Activated T-cell treated with anti-CD3 and anti-CD28 coated beads for 24 hours (primary cell): ENCODE measurements around the gene PDHB.
"Not testable (repeated sequence)": the region's sequence is repeated elsewhere in the genome, so short reads cannot be mapped to it uniquely, and the experiment has no call there.

Experiments
- DNase-seq: peaks from one replicate; pipeline ENCODE4 v3.0.0-alpha.2; 2020; ENCODE audit warnings: low read depth

Gene PDHB

DNA sequence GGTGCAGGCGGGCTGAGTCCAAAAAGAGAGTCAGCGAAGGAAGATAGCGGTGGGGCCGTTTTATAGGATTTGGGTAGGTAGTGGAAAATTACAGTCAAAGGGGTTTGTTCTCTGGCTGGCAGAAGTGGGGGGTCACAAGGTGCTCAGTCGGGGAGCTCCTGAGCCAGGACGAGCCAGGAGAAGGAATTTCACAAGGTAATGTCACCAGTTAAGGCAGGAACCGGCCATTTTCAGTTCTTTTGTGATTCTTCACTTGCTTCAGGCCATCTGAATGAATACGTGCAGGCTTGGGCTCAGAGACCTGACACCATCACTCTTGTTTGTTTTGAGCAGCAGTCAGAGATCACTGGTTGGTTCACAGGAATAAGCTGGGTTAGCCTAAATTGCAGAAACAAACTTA lies 3.6 kb upstream of the PDHB start:
- not testable (repeated sequence) for DNase-seq

- no peak for DNase-seq
Observed at GRCh38 chr3:58434990-58435389, 1.4 kb upstream of the PDHB start.

DNA sequence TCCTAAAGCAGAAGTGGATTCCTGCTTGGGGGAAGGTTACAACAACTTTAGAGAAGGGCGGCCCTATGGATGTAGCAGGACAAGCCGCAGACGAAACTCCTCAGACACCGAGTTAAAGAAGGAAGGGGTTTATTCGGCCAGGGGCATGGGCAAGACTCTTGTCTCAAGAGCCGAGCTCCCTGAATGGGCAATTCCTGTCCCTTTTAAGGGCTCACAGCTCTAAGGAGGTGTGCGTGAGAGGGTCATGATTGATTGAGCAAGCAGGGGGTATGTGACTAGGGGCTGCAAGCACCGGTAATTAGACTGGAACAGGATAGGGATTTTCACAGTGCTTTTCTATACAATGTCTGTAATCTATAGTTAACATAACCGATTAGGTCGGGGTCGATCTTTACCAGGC lies 879 bp upstream of the PDHB start:
- no peak for DNase-seq

DNA sequence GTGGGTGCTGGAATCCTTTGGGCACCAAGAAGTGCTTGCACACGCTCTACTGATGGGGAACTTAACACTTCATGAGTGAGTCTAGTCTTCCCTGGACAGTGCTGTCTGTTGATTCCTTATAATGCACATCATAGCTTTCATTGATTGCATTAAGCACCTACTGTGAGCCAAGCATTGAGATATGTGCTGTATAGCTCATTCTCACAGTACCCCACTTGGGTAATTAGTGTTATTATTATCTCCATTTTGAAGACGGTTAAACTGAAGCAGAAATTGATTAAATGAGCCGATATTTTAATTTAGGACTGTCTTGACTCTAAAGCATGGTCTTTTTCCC lies 504 bp upstream of the PDHB start:
- no peak for DNase-seq

GRCh38 chr3:58432905-58433304 lies 727 bp downstream of the PDHB start:
- DNase-seq, result no peak

DNA sequence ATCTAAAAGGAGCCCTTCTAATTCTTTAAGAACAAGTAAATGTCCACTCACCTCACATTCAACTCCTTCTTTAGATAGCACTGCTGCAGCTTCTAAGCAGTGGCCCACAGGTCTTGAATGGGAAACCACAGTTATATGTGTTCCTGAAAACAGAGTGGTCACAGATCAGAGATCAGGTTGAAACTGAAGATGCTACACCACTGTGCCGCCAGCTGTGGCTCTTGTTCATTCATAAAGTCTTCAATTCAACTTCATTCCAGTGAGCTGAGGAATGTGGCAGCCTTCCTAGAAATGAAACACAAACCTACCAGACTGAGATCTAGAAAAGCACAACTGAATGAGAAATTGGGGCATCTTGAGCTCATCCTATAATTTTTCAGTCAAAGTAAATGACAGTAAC lies 4.0 kb downstream of the PDHB start:
- no peak for DNase-seq

- DNase-seq, result no peak
Observed at GRCh38 chr3:58427661-58428361, 5.8 kb downstream of the PDHB start.

DNA sequence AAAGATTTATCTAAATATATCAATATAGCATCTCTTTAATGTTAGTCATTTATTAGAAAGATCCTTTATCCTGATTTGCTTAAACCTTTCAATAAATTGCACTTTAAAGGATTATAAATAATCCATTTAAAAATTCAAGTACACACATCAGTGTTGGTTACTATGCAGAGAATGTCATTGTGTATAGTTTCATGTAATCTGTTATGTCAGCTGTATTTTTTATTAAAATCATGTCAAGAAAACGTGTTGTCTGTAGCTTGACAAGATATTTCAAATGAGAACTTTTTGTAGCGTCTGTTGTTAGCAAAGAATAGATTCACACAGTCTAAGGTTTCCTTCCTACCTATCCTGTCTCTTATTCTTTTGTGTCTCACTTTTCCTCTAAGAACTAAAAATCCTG lies 7.8 kb downstream of the PDHB start:
- DNase-seq, result no peak

GRCh38 chr3:58424613-58425012 lies 9.0 kb downstream of the PDHB start:
- no peak for DNase-seq

- DNase-seq, result no peak
Observed at GRCh38 chr3:58422756-58423325, 10.8 kb downstream of the PDHB start.

GRCh38 chr3:58421004-58421403 lies 12.6 kb downstream of the PDHB start:
- DNase-seq, result no peak

GRCh38 chr3:58419780-58420507 lies 13.7 kb downstream of the PDHB start:
- no peak for DNase-seq

- no peak for DNase-seq
Observed at GRCh38 chr3:58418227-58418626, 15.4 kb downstream of the PDHB start.

DNA sequence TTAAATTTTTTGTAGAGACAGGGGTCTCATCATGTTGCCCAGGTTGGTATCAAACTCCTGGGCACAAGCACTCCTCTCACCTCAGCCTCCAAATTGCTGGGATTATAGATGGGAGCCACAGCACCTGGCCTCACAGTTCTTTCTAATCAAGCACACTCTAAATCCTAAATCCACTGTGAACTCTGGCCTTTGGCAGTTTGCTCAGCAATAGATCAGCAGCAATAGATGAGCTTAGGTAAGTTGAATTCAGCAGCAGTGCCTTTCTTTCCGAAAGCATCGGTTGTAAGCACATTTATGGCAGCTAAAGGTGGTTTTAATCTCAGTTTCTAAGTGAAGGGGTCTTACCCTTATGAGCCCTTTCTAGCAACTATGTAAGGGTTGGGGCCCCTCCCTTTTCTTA lies 16.6 kb downstream of the PDHB start:
- no peak for DNase-seq

GRCh38 chr3:58416191-58416590 lies 17.4 kb downstream of the PDHB start:
- DNase-seq, result no peak

- DNase-seq, result peak; percentile 35
Observed at GRCh38 chr3:58414538-58415197, 19.0 kb downstream of the PDHB start.

- no peak for DNase-seq
Observed at GRCh38 chr3:58411851-58412830, 21.5 kb downstream of the PDHB start.

GRCh38 chr3:58411036-58411435 lies 22.6 kb downstream of the PDHB start:
- DNase-seq, result no peak

GRCh38 chr3:58409663-58410062 lies 24.0 kb downstream of the PDHB start:
- DNase-seq, result no peak

DNA sequence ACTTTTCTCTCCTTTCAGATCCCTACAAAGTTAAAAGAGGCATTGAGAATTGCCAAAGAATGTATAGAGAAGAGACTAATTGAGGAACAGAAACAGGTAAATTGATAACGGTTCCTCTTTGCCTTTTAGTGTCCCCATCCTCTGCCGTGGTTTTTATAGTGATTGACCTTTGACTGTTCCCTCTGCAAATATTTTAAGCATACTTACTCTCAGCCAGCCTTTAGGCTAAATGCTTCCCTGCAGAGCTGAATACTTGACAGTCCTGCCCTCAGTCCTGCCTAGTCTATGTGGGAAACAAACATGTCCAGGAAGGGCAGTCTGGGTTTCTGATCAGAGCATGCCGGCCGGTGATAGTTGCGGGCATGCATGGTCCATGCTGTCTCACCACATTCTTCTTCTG lies 24.7 kb downstream of the PDHB start:
- DNase-seq, result no peak

- DNase-seq, result no peak
Observed at GRCh38 chr3:58404396-58404795, 29.2 kb downstream of the PDHB start.
